NCI-H510A treated with DMSO at 0.1 percent for 48 hours (cell line): ENCODE measurements around the gene KRT36.

Experiments
- DNase-seq: peaks from one replicate; lab custom pipeline; 2025; lab: John Stamatoyannopoulos, UW

KRT36 gene

DNA sequence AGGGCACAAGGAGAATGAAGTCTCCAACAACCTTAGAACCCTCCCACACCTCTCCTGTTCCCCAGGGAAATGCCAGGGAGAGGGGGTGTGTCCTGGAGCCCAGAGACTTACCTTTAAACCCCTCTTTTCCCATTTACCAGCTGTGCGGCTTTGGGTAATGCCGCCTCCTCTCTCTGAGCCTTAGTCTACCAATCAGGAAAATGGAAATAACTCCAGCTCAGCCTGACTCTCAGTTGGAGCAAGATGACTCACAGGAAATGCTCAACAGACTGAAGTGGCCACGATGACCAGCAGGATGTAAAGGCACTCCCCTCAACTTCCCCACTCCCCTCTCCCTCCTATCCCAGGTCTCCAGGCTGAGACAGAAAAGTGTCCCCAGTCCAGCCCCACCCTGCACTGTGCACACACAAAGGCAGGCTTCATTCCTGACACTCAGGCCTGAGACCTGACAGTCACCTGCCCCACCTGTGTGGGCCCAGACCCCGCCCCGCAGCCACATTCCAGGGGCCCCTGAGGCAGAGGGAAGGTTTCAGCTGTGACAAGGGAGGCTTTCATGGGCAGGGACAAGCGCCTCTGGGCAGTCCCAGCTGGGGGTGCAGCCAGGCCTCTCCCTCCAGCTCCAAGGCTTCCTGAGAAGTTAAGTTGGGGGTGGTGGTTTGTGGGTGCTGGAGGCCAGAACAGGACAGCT lies 32.0 kb upstream of the KRT36 start:
- DNase-seq = no peak

- DNase-seq = no peak
These were observed 31.3 kb upstream of the KRT36 start for GRCh38 chr17:41520821-41521521.

GRCh38 chr17:41519501-41520224 lies 30.0 kb upstream of the KRT36 start:
- peak; percentile 69 for DNase-seq

- DNase-seq = no peak
These were observed 29.2 kb upstream of the KRT36 start, which contains the start of gene KRT15 for GRCh38 chr17:41518789-41519449. KRT15 (minus strand) TSS chr17:41518890; CDS start chr17:41518827, 63 bp downstream.

DNA sequence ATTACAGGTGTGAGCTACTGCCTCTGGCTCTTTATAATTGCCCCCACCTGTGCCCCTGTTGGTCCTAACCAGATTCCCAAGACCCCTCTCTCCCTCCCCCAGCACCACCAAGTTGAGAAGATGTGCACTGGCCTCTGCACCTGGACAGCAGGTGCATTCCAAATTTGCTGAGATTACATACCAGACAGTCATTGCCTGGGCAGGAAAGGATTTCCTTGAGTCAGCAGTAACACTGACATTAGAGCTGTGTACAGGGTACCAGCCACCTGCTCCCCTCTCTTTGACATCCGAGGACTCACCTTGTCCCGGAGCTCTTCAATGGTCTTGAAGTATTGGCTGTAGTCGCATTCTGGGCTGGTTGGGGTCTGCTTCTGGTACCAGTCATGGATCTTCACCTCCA lies 28.3 kb upstream of the KRT36 start:
- DNase-seq = peak; percentile 37

- DNase-seq = no peak
These were observed 27.1 kb upstream of the KRT36 start for GRCh38 chr17:41516830-41517283.

DNA sequence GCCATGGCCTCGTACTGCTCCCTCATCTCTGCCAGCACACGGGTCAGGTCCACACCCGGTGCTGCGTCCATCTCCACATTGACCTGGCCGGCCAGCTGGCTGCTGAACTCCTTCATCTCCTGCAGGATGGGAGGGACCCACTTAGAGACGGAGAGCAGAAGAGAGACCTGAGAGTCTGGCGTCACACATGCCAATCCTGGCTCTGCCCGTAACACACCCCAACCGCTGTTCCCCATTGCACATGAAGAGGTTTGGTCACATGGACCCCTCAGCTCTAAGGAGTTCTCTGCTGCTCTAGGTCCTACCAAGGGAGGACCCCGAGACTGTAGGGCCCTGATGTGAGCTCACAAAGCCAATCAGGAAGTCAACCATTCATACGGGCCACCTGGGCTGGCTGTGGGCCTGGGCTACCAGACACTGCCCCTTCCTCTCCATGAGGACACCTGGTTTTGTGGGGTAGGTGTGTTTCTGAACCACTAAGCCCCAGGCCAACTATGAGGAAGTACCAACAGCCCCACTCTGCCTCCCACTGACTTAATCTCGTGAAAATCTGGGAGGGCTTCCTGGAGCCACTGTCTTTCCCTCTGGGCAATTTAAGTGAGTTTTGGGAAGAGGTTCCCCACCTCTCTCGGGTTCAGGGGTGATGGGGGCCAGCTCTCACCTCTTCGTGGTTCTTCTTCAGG lies 26.6 kb upstream of the KRT36 start:
- DNase-seq = no peak

DNA sequence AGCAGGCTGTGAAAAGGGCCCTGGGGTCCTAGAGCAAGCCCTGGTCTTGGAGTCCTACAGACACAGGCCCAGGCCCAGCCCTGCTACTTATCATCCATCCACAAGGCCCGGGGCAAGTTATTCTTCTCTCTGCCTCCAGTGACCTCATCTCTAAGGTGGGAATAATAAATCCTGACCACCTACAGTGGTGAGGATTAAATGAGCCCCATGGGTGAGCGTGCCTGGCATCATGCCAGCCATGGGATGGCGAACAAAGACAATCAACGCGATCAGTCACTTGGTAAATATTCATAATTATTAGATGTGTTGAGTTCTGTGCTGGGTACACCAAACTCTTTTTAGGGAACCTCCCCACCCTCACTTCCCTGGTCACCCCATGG lies 23.4 kb upstream of the KRT36 start:
- DNase-seq = no peak

DNA sequence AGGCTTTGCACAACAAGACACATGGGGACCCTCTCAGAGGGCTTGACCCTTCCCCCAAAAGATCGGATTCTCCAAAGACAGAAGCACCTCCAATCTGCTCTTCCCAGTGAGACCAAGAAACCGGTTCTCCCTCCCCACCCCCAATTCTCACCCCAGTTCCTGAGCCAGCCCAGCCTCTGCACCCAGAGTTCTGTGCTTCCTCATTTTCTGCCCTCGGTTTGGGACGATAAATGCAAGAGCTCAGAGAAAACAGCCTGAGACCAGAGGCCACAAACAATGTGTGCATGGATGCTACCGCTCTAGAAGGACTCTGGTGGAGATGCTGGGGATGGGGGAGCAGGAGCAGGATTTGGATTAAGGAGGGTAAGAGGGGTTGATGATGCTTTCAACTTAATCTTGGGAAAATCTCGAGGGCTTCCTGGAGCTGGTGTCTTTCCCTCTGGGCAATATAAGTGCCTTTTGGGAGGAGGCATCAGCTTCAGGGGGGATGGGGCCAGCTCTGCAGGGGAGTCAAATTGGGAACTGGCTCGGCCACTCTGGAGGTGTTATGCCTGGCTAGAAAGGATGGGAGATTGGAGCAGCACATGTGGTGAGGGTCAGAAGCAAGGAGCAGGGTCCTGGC lies 22.9 kb upstream of the KRT36 start:
- no peak for DNase-seq

GRCh38 chr17:41511716-41512115 lies 22.0 kb upstream of the KRT36 start:
- DNase-seq = no peak

DNA sequence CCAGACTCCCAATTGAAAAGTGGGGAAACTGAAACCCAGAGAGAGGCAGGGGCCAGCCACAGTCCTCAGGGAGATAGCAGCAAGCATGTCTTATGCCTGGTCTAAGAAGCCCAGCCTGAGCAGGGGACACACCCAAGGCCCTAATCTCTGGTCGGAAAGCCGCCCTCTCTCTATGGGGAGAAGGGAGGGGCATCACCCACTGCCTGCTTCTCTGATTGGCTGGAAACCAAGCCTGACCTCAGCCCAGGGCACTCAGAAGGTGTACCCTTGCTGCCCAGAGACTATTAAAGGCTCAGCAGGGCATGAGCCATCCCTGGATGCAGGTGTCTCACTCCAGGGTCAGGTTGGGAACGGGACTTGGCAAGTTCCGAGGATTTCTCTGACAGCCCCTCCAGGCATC lies 21.4 kb upstream of the KRT36 start:
- DNase-seq = peak; percentile 57

DNA sequence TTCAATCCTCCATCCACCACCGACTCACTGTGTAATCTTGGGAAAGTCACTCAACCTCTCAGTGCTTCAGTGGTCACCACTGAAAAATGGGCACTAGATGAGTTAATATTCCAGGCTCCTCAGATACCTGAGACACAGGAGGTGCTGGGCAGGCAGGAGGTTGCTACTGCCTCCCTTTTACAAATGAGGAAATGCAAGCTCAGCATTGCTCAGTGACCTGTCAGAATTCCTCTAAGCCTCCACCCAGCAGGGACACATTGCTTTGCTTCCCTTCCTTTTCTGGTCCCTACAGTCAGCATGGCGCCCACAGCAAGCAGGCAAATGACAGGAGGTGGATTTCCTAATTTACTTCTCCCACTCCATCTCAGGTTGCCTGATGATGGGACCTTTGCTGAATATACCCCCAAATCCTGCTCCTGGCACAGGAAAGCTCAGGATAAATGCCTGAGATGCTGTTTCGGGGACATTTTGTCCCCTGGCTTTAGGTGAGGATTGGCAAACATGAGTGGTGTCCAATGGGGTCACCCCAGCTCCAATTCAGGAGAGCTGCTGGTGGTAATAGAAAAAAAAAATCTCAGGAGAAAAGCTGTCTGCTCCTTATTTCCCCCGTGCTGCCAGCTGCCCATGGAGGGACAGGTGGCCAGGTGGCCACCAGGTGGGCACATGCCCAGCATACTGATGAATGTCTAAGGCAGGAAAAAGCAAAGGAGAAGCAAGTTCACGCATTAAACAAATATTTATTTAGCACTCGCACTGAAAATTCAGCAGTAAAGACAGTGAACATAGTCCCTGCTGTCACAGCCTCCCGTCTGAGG lies 20.7 kb upstream of the KRT36 start:
- peak; percentile 57 for DNase-seq

GRCh38 chr17:41507315-41507880 lies 17.7 kb upstream of the KRT36 start:
- DNase-seq = no peak

GRCh38 chr17:41505809-41506767 lies 16.4 kb upstream of the KRT36 start:
- DNase-seq = no peak

DNA sequence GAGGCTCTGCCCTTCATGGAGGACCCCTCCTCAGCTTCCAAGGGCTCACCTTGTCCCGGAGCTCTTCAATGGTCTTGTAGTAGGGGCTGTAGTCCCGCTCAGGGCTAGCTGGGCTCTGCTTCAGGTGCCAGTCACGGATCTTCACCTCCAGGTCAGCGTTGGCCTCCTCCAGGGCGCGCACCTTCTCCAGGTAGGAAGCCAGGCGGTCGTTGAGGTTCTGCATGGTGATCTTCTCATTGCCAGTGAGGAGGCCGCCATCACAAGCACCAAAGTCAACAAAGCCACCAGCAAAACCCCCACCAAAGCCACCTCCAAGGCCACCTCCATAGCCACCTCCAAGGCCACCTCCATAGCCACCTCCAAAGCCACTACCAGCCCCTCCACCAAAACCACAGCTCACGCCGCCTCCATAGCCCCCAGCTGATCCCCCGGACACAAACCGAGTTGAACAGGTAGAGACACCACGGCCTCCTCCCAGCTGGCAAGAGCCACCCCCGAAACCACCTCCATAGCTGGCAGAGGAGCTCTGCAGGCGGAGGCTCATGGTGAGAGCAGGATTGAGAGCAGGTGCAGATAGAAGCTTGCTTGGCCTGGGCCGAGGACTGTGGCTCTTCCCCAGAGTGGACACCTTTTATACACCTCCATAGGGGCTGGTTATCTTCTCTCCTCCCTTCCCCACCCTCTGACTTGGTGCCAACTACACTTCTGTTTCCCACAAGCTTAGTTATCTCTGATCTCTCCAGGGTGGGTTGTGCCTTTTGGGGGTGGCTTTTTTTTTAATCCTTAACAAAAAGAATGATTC lies 15.5 kb upstream of the KRT36 start, which contains the start of gene KRT13:
KRT13 (minus strand) TSS at position 606 of the 802 bp plus-strand sequence; CDS start at position 544, 62 bp downstream.
- DNase-seq = no peak

- DNase-seq = no peak
These were observed 14.7 kb upstream of the KRT36 start for GRCh38 chr17:41504246-41504977.

- no peak for DNase-seq
These were observed 13.5 kb upstream of the KRT36 start for GRCh38 chr17:41503202-41503601.
